SKM-1 (cell line): ENCODE measurements around the gene EGLN2.
"Not testable (repeated sequence)": the region's sequence is repeated elsewhere in the genome, so short reads cannot be mapped to it uniquely, and the experiment has no call there.

Source experiments
- DNase-seq: peaks from one replicate; lab custom pipeline; 2025; ENCODE audit not compliant: unreplicated experiment; lab: John Stamatoyannopoulos, UW

Gene EGLN2

DNA sequence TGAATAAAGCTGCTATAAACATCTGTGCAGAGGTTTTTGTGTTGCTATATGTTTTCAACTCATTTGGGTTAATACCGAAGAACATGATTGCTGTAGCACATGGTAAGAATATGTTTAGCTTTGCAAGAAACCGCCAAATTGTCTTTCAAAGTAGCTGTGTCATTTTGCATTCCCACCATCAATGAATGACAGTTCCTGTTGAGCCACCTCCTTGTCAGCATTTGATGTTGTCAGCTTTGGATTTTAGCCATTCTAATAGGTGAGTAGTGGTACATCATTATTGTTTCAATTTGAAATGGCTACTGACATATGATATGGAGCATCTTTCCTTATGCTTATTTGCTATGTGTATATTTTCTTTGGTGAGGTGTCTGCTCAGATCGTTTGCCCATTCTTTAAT lies 43.0 kb downstream of the EGLN2 start:
- DNase-seq: not testable (repeated sequence)

DNA sequence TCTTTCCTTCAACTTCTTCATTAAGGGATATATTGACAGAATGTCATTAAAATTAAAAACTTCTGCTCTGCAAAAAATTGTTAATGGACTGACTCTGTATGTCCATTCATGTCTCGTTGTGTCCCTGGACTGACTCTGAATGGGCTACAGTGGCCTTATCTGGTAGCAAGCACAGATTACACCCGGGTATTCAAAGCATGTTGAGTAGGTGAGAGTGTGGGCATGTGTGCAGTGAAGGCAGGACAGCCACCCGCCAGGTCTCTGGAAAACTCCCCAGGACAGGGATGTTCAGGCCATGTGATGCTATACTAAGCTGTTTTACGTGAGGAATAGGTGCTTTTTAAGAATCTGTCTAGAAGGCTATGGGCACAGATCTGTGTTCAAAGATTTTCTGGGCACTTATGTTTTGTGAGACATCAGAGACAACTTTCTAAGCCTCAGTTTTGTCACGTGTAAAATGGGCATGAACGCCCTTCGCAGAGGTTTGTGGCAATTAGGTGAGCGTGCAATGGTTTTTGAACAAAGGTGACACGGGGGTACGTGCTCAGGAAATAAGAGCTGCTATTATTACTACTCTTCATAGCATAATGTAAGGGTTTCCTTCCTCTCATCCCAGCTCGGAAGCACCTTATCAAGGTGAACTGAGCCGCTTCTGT lies 44.1 kb downstream of the EGLN2 start:
- not testable (repeated sequence) for DNase-seq

DNA sequence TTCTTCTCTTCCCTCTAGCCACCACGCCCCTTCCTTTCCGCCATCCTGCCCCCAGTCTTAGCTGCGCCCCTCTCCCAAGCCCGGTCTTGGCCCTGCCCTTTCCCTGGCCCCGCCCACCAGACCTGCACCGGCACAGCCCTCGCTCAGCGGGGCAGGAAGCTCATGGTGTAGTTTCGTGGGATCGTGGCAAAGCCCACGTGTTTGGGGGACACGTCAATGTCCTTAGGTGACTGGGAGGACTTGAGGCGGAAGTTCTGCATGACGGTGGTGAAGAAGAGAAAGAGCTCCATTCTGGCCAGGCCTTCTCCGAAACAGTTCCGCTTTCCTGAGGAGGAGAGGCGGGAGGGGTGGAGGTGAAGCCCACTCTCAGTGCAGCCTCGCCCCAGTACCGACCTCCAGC lies 44.7 kb downstream of the EGLN2 start:
- not testable (repeated sequence) for DNase-seq

DNA sequence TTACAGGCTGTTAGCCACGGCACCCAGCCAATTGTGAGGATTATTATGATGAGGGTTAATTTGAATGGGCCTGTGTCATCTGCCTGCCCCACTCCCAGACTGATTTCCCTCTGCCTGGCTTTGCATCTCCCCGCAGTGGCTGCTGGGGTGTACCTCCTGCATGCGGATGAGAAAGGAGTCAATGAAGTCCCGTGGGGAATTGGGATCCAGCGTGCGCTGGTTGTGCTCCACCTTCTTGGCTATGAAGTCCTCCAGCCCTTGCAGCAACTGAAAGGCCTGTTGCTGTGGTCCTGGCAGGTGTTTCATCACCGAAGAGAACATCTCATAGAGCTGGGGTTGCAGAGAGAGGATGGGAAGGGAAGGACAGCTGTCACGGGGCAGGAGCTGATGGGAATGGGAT lies 47.7 kb downstream of the EGLN2 start:
- DNase-seq: not testable (repeated sequence)

DNA sequence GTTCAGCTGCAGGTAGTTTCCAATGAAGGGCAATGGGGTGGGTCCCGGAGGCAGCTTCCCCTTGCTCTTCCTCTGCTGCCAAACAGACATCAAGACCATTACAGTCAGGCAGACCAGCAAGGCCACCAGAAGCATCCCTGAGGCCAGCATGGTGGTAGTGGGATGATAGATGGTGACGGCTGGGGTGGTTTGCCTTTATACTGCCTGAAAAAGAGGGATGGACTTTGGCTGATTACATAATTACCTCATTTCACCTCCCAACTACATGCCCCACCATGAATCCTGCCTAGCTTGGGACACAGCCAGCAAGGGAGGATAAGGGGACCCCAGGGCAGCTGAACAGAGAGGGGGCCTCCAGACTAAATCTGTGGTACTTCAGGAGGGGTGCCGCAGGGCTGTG lies 51.3 kb downstream of the EGLN2 start, which contains the start of gene CYP2A6:
Gene CYP2A6, minus strand, starts transcription at position 171 of the 400 bp plus-strand sequence. Its CDS starts 21 bp downstream, at position 150.
- DNase-seq: not testable (repeated sequence)

DNA sequence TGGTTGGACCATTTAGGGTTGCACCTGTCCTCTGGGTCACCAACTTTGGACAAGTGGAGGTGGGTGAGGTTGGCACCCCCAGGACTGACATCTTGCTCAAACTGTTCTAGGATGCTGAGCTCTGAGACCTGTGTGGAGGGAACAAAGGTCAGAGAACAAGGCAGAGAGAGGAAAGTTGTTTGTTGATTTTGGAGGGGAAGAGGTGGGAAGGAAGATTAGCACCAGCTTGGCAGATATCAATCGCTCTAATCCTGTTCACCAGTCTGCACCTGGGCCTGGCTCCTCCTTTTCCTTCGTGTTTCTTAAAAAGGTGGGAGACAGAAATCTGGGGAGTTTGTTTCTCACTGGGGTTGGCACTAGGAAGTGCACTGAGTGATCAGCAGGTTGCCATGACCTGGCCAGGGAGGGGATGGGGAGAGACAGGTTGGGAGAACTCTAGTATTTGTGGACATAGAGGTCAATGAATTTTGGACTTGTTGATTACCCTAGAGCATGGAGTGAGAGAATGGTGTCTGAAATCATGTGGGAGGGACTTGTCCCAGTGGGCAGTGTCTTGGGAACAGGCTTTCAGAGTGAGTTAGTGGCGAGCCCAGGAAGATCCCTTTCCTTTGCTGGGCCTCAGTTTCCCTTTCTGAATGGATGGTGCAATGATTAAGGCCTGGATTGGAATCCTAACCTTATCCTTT lies 53.6 kb downstream of the EGLN2 start:
- not testable (repeated sequence) for DNase-seq
